ENCODE data around the gene SCN1B.
A peak's percentile ranks its signal among the peaks of the same experiment; 100 is the strongest.
"Not testable (repeated sequence)": the region's sequence is repeated elsewhere in the genome, so short reads cannot be mapped to it uniquely, and the experiment has no call there.

SCN1B gene

DNA sequence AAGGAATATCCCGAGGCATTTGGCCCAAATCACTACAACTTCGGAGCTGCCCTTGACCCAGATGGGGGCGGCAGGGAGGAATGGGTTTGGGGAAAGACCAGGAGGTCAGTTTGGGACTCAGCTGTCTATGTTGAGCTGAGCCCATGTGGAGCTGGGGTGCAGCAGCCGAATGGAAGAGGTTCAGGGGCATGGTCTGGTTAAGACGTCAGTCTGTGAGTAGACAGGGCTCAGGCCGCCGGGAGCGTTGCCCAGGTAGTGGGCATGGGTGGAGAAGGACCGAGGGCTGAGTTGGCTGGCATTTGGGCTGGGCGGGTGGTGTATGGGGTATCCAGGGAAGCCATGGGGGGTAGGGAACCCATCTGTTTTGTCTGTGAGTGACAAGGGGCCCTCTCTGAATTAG lies 9.3 kb upstream of the SCN1B start:
- no peak for DNase-seq

GRCh38 chr19:35021596-35021995 lies 8.7 kb upstream of the SCN1B start:
- no peak for DNase-seq

DNA sequence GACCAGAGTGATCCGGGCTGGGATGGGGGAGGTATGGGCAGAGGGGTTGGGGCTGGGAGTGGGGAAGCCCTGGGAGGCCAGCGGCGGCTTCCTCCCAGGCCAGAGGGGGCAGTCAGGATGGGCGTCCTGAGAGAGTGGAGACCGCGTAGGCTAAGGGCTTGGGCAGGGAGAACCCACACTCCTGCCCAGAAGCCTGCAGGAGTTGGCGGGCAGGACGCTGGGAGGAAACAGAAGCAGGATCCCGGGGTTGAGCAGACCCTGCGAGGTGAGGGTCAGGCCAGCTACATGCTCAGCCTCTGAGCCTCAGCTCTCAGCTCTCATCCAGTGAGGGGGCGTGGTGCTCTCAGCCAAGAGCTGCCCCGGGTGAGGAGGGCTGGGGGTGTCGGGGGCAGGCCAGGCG lies 7.8 kb upstream of the SCN1B start:
- DNase-seq, result no peak

DNA sequence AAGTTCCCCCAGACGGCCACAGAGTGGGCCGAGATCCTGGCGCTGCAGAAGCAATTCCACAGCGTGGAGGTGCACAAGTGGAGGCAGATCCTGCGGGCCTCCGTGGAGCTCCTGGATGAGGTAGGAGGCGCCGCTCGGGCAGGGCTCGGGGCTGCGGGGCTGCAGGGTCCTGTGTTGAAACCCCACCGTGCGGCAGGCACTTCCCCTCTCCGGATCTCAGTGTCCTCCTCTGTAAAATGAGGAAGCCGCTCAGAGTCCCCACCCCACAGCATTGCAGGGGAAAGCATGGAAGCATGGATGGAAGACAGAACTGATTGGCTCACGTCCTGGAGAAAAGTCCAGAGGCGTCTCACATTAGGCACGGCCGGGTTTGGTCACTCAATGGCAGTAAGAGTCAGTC lies 6.8 kb upstream of the SCN1B start:
- no peak for DNase-seq

DNA sequence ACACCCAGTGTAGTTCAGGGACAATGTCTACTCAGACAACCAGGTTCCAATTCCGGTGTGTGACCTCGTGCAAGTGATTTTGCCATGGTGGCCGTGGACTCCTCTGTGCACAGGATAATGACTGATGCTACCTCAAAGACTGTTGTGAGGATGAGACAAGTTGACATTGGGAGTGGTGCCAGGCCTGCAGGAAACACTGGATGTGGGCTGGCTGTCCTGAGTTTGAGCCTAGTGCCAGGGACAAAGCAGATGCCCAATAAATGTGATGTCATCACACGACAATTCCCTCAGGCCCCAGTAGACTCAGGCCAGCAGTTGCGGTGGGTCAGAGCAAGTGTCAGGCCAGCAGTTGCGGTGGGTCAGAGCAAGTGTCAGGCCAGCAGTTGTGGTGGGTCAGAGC lies 6.2 kb upstream of the SCN1B start:
- no peak for DNase-seq

GRCh38 chr19:35025969-35026368 lies 4.3 kb upstream of the SCN1B start:
- no peak for DNase-seq

- DNase-seq, result no peak
Observed at GRCh38 chr19:35026418-35026817, 3.9 kb upstream of the SCN1B start.

- DNase-seq, result no peak
Observed at GRCh38 chr19:35027009-35027408, 3.3 kb upstream of the SCN1B start.

GRCh38 chr19:35027851-35028599 lies 2.2 kb upstream of the SCN1B start:
- no peak for DNase-seq

GRCh38 chr19:35028600-35028885 lies 1.7 kb upstream of the SCN1B start:
- not testable (repeated sequence) for DNase-seq

DNA sequence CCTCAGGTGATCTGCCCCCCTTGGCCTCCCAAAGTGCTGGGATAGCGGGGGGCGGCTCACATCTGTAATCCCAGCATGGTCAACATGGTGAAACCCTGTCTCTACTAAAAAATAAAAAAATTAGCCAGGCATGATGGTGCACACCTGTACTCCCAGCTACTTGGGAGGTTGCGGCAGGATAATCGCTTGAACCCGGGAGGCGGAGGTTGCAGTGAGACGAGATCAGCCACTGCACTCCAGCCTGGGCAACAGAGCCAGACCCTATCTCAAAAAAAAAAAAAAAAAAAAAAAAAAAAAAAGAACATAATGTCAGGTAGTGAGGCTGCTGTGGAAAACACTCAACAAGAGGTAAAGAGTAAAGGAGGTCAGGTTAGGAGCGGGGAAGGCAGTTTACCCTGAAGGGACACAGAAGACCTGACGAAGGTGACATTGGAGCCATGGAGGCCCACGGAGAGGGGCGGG lies 964 bp upstream of the SCN1B start:
- DNase-seq, result not testable (repeated sequence)

DNA sequence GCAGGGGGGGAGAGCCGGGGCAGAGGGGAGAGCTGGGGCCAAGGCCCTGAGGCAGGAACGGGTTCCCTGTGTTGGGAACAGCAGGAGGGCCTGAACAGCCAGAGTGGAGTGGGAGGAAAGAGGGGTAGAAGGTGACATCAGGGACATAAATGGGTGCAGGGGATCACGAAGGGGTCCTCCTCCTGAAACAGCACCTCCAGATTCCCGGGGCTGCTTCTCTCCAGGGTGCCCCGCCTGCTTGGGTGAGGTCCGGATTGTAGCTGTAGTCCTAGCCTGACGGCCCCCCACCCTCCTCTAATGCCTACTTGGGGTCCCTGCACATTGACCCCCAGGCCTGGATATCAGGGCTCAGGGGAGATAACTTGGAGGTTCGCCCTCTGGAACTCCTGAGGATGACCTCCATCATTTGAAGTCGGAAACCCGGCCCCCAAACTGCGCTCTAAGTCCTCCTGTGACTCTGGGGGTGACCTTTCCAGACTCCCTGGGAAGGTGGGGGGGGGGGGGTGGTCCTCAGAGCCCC lies 473 bp upstream of the SCN1B start:
- no peak for DNase-seq

- no peak for DNase-seq
Observed at GRCh38 chr19:35031072-35031881, 1.0 kb downstream of the SCN1B start.

DNA sequence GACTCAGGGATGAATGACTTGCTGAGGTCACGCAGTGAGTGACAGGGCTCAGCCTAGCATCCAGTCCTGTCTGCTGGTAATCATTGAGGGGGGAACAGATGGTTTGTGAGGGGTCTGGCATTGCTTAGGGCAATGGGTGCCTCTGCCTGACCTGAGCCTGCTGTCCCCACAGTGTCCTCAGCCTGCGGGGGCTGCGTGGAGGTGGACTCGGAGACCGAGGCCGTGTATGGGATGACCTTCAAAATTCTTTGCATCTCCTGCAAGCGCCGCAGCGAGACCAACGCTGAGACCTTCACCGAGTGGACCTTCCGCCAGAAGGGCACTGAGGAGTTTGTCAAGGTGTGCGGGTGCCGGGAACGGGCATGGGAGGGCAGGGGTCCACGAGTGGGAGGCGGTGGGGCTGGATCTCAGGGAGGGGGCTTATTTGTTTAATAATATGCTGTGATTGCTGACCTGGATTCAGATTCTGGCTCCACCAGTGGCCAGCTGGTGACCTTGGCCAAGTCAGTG lies 2.1 kb downstream of the SCN1B start:
- no peak for DNase-seq

GRCh38 chr19:35033067-35034004 lies 3.1 kb downstream of the SCN1B start:
- DNase-seq, result no peak

GRCh38 chr19:35034005-35034502 lies 3.8 kb downstream of the SCN1B start:
- no peak for DNase-seq

- no peak for DNase-seq
Observed at GRCh38 chr19:35034588-35035382, 4.5 kb downstream of the SCN1B start.

DNA sequence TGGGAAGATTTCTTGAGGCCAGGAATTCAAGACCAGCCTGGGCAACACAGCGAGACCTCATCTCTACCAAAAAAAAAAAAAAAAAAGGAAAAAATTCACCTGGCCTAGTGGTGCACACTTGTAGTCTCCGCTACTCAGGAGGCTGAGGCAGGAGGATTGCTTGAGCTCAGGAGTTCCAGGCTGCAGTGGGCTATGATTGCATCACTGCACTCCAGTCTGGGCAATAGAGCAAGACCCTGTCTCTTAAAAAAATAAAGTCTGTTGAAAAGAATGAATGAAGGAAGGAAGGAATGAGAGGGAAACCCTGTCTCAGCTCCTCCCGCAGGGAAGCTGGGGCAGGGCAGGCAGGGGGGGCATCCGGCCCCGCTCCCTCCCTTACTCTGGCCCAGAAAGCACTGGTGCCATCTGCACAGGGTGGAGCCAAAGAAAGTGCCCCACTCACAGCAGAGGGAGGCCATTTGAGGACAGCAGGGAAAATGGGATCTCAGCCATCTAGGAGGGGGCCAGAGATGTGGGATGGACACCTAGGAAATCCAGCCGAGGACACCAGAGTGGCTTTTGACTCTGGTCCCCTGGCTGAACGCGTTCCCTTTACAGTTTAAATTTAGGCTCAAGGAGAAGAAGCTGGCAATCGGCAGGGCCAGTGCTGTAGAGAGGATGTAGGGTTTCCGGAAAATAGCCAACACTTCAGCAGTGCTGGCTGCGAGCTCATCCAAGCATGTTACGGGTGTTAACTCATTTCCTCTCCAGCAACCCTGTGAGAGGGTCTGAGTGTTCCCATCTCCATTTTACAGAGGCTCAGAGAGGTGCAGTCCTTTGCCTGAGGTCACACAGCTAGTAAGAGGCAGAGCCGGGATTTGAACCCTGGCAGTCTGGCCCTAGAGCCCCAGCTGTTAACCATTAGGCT lies 7.7 kb downstream of the SCN1B start:
- DNase-seq, result peak; percentile 83

DNA sequence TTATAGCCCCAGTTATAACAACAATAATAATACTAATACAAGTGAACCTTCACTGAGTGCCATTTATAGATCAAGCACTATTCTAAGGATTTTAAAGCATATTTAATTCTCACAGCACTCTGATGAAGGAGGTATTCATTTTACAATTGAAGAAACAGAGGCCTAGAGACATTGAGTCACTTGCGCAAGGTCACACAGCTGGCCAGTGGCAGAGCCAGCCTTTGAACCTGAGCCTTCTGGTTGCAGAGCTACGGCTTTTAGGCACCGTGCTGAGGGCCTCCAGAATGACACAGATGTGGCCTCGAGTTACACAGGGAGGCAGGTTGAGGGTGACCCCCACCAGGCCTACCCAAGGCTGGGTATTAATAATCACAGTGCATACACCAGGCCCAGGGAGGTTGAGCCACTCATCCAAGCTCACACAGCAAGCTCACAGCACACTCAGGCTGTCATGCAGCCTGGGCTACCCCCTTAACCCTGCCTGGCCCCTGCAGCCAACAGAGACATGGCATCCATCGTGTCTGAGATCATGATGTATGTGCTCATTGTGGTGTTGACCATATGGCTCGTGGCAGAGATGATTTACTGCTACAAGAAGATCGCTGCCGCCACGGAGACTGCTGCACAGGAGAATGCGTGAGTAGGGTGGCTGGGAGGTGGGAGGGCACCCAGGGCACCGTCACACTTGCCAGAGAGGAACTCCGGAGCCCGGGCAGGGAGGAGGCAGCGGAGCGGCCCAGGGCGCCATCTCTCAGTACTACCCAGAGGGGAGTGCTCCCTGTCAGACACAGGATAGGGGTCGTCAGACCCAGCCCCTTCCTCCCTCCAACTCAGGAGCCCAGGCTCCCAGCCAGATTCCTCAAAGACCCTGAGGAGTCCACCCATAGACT lies 8.6 kb downstream of the SCN1B start:
- DNase-seq, result peak; percentile 54
